Measurements from ENCODE around the gene GSTCD. TPM values are rescaled to one million over a fixed set of nuclear protein-coding genes. Genes with fewer than 3 reads are reported as not detected.

Gene GSTCD
- total and polyA plus RNA-seq, 10 donors: 1.8 to 14.6 (median 9.5) TPM

GRCh38 chr4:105831189-105831588 is 122.6 kb downstream of the GSTCD start:
- intact Hi-C loops (cut with DNase I; ENCODE audit: low total_unique reads): no loop called here
- no peak overlapping the region for H3K4me3 ChIP-seq
- no peaks in the 10 kb centered on the region for H3K4me1 ChIP-seq
- no peak for DNase-seq
- H3K27ac ChIP-seq: no peak overlapping the region
- peaks cover 0 to 33% (median 4%) of the 10 kb centered on the region in 6 donors for H3K36me3 ChIP-seq
- no peaks in the 10 kb centered on the region for H3K9me3 ChIP-seq
- no peak for TF ChIP-seq POLR2A (IDR thresholded peaks at IDR 0.05)
- no peak for TF ChIP-seq POLR2AphosphoS5 (IDR thresholded peaks at IDR 0.05)
- TF ChIP-seq CTCF (IDR thresholded peaks at IDR 0.05 in 8 of 11, conservative IDR thresholded peaks at IDR 0.05 in 3 of 11): no peak
- 94 to 98% (median 97%) methylated on average over 2 of the region's 2 CpGs for WGBS, 5 donors
- H3K27me3 ChIP-seq (replicated peaks in 1 of 7): no peaks in the 10 kb centered on the region

- Histone ChIP-seq H3K4me1 (no peaks in the 10 kb centered on the region), H3K27me3 (replicated peaks in 1 of 7) (no peaks in the 10 kb centered on the region), H3K9me3 (no peaks in the 10 kb centered on the region), H3K27ac (no peak overlapping the region), H3K4me3 (no peak overlapping the region), H3K36me3 (peaks cover 0 to 45% (median 2%) of the 10 kb centered on the region in 6 donors)
- DNase-seq: no peak
- intact Hi-C loops (cut with DNase I; ENCODE audit: low total_unique reads): no loop called here
- WGBS, 5 donors: 93 to 98% (median 95%) methylated on average over 4 to 6 of the region's 6 CpGs
- TF ChIP-seq POLR2A (IDR thresholded peaks at IDR 0.05) (no peak), POLR2AphosphoS5 (IDR thresholded peaks at IDR 0.05) (no peak), CTCF (IDR thresholded peaks at IDR 0.05 in 8 of 11, conservative IDR thresholded peaks at IDR 0.05 in 3 of 11) (no peak)
These were observed 126.6 kb downstream of the GSTCD start for GRCh38 chr4:105835177-105835576.

- intact Hi-C loops (cut with DNase I; ENCODE audit: low total_unique reads): no loop called here
- no peak for TF ChIP-seq POLR2A (IDR thresholded peaks at IDR 0.05)
- TF ChIP-seq CTCF (IDR thresholded peaks at IDR 0.05 in 8 of 11, conservative IDR thresholded peaks at IDR 0.05 in 3 of 11): no peak
- no peak for TF ChIP-seq POLR2AphosphoS5 (IDR thresholded peaks at IDR 0.05)
- Histone ChIP-seq H3K9me3 (no peaks in the 10 kb centered on the region), H3K4me1 (no peaks in the 10 kb centered on the region), H3K27me3 (replicated peaks in 1 of 7) (no peaks in the 10 kb centered on the region), H3K4me3 (no peak overlapping the region), H3K27ac (no peak overlapping the region), H3K36me3 (peaks cover 0 to 45% (median 2%) of the 10 kb centered on the region in 6 donors)
- DNase-seq: no peak
- 83 to 95% (median 90%) methylated on average over 3 of the region's 3 CpGs for WGBS, 5 donors
These were observed 128.0 kb downstream of the GSTCD start for GRCh38 chr4:105836537-105836936.

- Histone ChIP-seq H3K27ac (no peak overlapping the region), H3K36me3 (peaks cover 0 to 45% (median 2%) of the 10 kb centered on the region in 6 donors), H3K9me3 (no peaks in the 10 kb centered on the region), H3K27me3 (replicated peaks in 1 of 7) (no peaks in the 10 kb centered on the region), H3K4me1 (no peaks in the 10 kb centered on the region), H3K4me3 (no peak overlapping the region)
- no peak for TF ChIP-seq CTCF (IDR thresholded peaks at IDR 0.05 in 8 of 11, conservative IDR thresholded peaks at IDR 0.05 in 3 of 11)
- TF ChIP-seq POLR2A (IDR thresholded peaks at IDR 0.05): no peak
- no peak for TF ChIP-seq POLR2AphosphoS5 (IDR thresholded peaks at IDR 0.05)
- DNase-seq: no peak
- WGBS, 5 donors: 89 to 99% (median 95%) methylated on average over 2 of the region's 2 CpGs
- intact Hi-C loops (cut with DNase I; ENCODE audit: low total_unique reads): no loop called here
These were observed 128.5 kb downstream of the GSTCD start for GRCh38 chr4:105837037-105837436.
